GM18951 (cell line): ENCODE results near the gene CHD2.

Source experiments
- POLR2A ChIP-seq: IDR thresholded peaks from 4 replicates; pipeline ENCODE4 v1.6.1; 2011; ENCODE audit warnings: mild to moderate bottlenecking; ENCODE audit not compliant: insufficient read length, insufficient read depth; ENCODE audit errors: extremely low read depth
- in situ Hi-C: fragments of 300-500 bp; cut with MboI; formaldehyde crosslinking; loops from one replicate; pipeline ENCODE4 v1.12.0; 2022; ENCODE audit warnings: low sequenced_read_pairs, mixed read lengths, inconsistent platforms; ENCODE audit not compliant: unreplicated experiment

The CHD2 gene

GRCh38 chr15:92954002-92954401 lies 53.9 kb downstream of the CHD2 start:
- in situ Hi-C loops, result no loop called here
- TF ChIP-seq POLR2A, result no peak

GRCh38 chr15:92954578-92954977 lies 54.5 kb downstream of the CHD2 start:
- in situ Hi-C loops, result no loop called here
- no peak for TF ChIP-seq POLR2A

GRCh38 chr15:92955706-92956105 lies 55.6 kb downstream of the CHD2 start:
- in situ Hi-C loops, result no loop called here
- TF ChIP-seq POLR2A, result no peak

DNA sequence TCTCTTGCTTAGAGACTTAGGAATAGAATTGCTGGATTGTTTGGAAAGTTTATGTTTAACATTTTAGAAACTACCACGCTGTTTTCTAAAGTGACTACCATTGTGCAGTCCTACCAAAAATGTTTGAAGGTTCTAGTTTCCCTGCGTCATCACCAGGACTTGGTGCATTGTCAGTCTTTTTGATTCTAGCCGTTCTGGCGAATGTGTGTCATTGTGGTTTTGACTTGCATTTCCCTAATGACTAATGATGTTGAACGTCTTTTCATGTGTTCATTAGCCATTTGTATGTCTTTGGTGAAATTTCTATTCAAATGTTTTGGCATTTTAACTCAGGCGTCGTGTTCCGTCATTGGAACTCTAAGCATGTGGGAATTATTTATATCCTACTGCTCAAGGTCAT lies 58.0 kb downstream of the CHD2 start:
- TF ChIP-seq POLR2A, result no peak
- in situ Hi-C loops, result no loop called here

DNA sequence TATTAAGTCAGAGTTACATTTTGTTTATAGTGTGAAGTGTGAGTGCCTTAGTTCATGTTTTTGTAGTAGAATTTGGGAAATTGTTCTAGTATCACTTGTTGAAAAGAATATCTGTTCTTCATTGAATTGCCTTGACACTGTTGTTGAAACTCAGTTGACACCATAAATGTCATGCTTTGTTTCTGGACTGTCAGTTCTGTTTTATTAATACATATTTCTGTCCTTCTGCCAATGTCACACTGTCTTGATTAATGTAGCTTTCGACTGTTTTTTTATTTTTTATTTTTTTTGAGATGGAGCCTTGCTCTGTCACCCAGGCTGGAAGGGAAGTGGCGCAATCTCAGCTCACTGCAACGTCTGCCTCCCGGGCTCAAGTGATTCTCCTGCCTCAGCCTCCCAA lies 59.1 kb downstream of the CHD2 start:
- no peak for TF ChIP-seq POLR2A
- in situ Hi-C loops, result no loop called here

DNA sequence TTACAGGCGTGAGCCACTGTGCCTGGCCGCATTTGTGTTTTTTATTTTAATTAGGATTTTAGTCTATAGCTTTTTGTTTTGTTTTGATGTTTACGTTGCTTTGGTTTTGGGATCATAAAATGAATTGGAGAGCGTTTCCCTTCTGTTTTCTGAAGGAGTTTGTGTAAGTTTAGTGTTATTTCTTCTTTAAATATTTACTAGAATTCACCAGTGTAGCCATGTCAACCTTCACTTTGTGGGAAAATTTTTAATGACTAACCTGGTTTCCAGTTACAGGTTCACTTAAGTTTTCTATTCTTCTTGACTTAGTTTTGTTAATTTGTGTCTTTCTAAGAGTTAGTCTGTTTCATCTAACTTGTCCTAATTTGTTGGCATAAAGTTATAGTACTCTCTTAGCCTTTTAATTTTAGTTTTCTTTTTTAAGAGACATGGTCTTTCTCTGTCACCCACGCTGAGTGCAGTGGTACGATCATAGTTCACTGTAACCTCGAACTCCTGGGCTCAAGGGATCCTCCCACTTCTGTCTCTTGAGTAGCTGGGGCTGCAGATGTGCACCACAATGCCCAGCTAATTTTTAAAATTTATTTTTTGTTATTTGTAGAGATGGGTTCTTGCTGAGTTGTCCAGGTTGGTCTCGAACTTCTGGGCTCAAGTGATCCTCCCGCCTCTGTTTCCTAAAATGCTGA lies 61.0 kb downstream of the CHD2 start:
- in situ Hi-C loops, result no loop called here
- no peak for TF ChIP-seq POLR2A

DNA sequence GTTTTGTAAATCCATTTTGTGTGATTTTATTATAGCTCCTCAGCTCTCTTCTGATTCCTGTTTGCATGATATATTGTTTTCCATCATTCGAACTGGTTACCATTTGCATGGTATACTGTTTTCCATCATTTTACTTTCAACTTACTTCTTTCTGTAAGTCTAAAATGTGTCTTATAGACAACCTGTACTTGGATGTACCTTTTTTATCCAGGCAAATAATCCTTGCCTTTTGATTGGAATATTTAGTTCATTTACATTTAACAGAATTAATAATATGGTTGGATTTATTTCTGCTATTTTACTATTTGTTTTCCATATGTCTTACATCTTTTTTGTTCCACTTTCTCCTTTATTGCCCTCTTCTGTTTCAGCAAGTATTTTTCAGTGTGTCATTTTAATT lies 62.8 kb downstream of the CHD2 start:
- TF ChIP-seq POLR2A, result no peak
- in situ Hi-C loops, result no loop called here

- no peak for TF ChIP-seq POLR2A
Observed at GRCh38 chr15:92963794-92964193, 63.7 kb downstream of the CHD2 start.

GRCh38 chr15:92968926-92969651 lies 69.0 kb downstream of the CHD2 start:
- in situ Hi-C loops, result no loop called here
- TF ChIP-seq POLR2A, result no peak

More at GRCh38 chr15:92963794-92964193, 63.7 kb downstream of the CHD2 start:
- in situ Hi-C loops, result no loop called here

GRCh38 chr15:92970656-92971055 lies 70.5 kb downstream of the CHD2 start:
- no peak for TF ChIP-seq POLR2A
- in situ Hi-C loops, result no loop called here

DNA sequence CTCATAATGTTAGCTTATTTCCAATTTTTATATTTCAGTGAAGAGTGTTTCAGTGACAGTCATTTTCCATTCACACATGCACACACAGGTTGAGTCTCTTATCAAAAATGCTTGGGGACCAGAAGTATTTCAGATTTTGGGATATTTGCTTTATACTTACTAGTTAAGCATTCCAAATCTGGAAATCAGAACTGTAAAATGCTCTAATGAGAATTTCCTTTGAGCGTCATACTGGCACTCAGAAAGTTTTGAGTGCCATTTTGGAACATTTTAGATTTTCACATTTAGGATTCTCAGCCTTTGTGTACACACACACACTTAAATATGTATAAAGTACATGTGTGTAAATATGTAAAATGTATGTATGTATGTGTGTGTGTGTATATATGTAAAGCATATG lies 71.0 kb downstream of the CHD2 start:
- in situ Hi-C loops, result no loop called here
- no peak for TF ChIP-seq POLR2A

GRCh38 chr15:92971713-92972112 lies 71.6 kb downstream of the CHD2 start:
- no peak for TF ChIP-seq POLR2A
- in situ Hi-C loops, result no loop called here

- TF ChIP-seq POLR2A, result no peak
- in situ Hi-C loops, result no loop called here
Observed at GRCh38 chr15:92974183-92974915, 74.2 kb downstream of the CHD2 start.

- in situ Hi-C loops, result no loop called here
- TF ChIP-seq POLR2A, result no peak
Observed at GRCh38 chr15:92979011-92979701, 79.0 kb downstream of the CHD2 start.

DNA sequence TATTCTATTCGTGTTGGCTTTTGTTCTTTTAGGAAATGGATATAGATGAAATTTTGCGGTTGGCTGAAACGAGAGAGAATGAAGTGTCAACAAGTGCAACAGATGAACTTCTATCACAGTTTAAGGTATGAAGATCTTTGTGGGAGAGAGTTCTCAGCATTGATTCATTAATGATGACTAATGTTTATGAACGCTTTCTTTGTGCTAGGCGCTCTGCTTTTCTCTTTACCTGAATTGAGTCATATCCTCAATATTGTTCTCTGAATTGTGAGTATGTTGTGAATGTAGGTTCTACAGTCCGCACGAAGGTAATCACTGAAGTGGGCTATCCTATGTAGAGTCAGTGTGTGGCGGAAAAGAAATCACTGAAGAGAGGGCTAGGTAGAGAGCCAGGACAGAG lies 81.2 kb downstream of the CHD2 start:
- in situ Hi-C loops, result no loop called here
- no peak for TF ChIP-seq POLR2A
